Right atrium auricular region (tissue), 2 donors: ENCODE data around the gene UBE4A. TPM values are rescaled to one million over a fixed set of nuclear protein-coding genes. Genes with fewer than 3 reads are reported as not detected.

Experiments used
- DNase-seq: peaks from one replicate; pipeline ENCODE4 v3.0.0-alpha.2; 2019; ENCODE audit warnings: low spot score
- H3K27ac ChIP-seq, 2 donors: fragments of 200-600 bp; sonication (generic); 1 replicate in 1 of 2; 2 replicates in 1 of 2; pipeline ENCODE4 v1.5.1; 2016 to 2019
- H3K27me3 ChIP-seq, 2 donors: fragments of 200-600 bp; sonication (generic); one replicate each; pipeline versions ENCODE4 v1.5.1 to v1.6.0; 2017 to 2019
- H3K36me3 ChIP-seq: fragments of 200-600 bp; sonication (generic); one replicate; pipeline ENCODE4 v1.5.1; 2016
- H3K4me1 ChIP-seq, 2 donors: fragments of 200-600 bp; sonication (generic); one replicate each; pipeline versions ENCODE4 v1.5.1 to v1.6.0; 2017 to 2019
- H3K4me3 ChIP-seq, 2 donors: fragments of 200-600 bp; sonication (generic); 1 replicate in 1 of 2; 2 replicates in 1 of 2; pipeline ENCODE4 v1.5.1; 2017 to 2019; ENCODE audit warnings: mild to moderate bottlenecking in 1 of 2, moderate library complexity in 1 of 2
- H3K9me3 ChIP-seq, 2 donors: fragments of 200-600 bp; sonication (generic); one replicate each; pipeline ENCODE4 v1.5.1; 2019
- CTCF ChIP-seq, 2 donors: fragments of 200-600 bp; sonication (generic); IDR thresholded peaks; one replicate each; pipeline ENCODE4 v1.5.1; 2019; ENCODE audit warnings: antibody characterized with exemption in 2 of 2
- total RNA-seq, 2 donors: library from RNA; depleted of rRNA; stranded (reverse); fragments of >200 nt; gene quantifications; one replicate each; pipeline ENCODE4 v1.1.0, GENCODE V29; 2016

UBE4A gene
- total RNA-seq, 2 donors from 2014 or later, result 46.3 to 53.4 TPM

- H3K27me3 ChIP-seq, result no peaks in the 10 kb centered on the region
- no peak overlapping the region for H3K4me3 ChIP-seq
- H3K4me1 ChIP-seq, result peaks cover 0 to 51% of the 10 kb centered on the region in 2 donors
- no peaks in the 10 kb centered on the region for H3K36me3 ChIP-seq
- no peak for TF ChIP-seq CTCF (IDR thresholded peaks at IDR 0.05)
- no peaks in the 10 kb centered on the region for H3K9me3 ChIP-seq
- no peak for DNase-seq
- no peak overlapping the region for H3K27ac ChIP-seq
Observed at GRCh38 chr11:118442908-118443589, 83.6 kb downstream of the UBE4A start.

- no peak for DNase-seq
- peaks cover 0 to 44% of the 10 kb centered on the region in 2 donors for H3K4me1 ChIP-seq
- H3K9me3 ChIP-seq, result no peaks in the 10 kb centered on the region
- no peak for TF ChIP-seq CTCF (IDR thresholded peaks at IDR 0.05)
- H3K36me3 ChIP-seq, result no peaks in the 10 kb centered on the region
- H3K27ac ChIP-seq, result no peak overlapping the region
- no peak overlapping the region for H3K4me3 ChIP-seq
- no peaks in the 10 kb centered on the region for H3K27me3 ChIP-seq
Observed at GRCh38 chr11:118443590-118444218, 84.3 kb downstream of the UBE4A start.

- no peaks in the 10 kb centered on the region for H3K9me3 ChIP-seq
Observed at GRCh38 chr11:118447423-118447822, 88.0 kb downstream of the UBE4A start.

GRCh38 chr11:118448294-118448693, 88.9 kb downstream of the UBE4A start:
- Histone ChIP-seq H3K9me3 (no peaks in the 10 kb centered on the region), H3K4me3 (no peak overlapping the region), H3K4me1 (peaks cover 0 to 3% of the 10 kb centered on the region in 2 donors), H3K27ac (no peak overlapping the region), H3K36me3 (no peaks in the 10 kb centered on the region), H3K27me3 (no peaks in the 10 kb centered on the region)
- no peak for DNase-seq
- TF ChIP-seq CTCF (IDR thresholded peaks at IDR 0.05), result no peak

More at GRCh38 chr11:118447423-118447822, 88.0 kb downstream of the UBE4A start:
- H3K4me3 ChIP-seq, result no peak overlapping the region
- no peak overlapping the region for H3K27ac ChIP-seq
- DNase-seq, result no peak
- H3K36me3 ChIP-seq, result no peaks in the 10 kb centered on the region
- peaks cover 0 to 10% of the 10 kb centered on the region in 2 donors for H3K4me1 ChIP-seq
- TF ChIP-seq CTCF (IDR thresholded peaks at IDR 0.05), result no peak
- H3K27me3 ChIP-seq, result no peaks in the 10 kb centered on the region

Other genes starting within 250 kb of the UBE4A start
- gene SCN4B, start 206.8 kb upstream of the UBE4A start, total RNA-seq, result 10 to 100 TPM in 1 of 2 donors, 1 to 10 TPM in 1; 2.5 to 11.8 TPM
- gene SCN2B, start 183.0 kb upstream of the UBE4A start, total RNA-seq, result 1 to 10 TPM; 3.4 to 8.2 TPM
- 1 to 10 TPM in 1 of 2 donors, under 1 TPM in 1; 0.48 to 2.2 TPM for gene JAML, start 134.6 kb upstream of the UBE4A start, total RNA-seq
- gene MPZL3, start 107.2 kb upstream of the UBE4A start, total RNA-seq, result 1 to 10 TPM; 1.0 to 2.0 TPM
- 10 to 100 TPM; 13.8 to 16.8 TPM for gene MPZL2, start 95.3 kb upstream of the UBE4A start, total RNA-seq
- gene CD3E, start 54.9 kb upstream of the UBE4A start, total RNA-seq, result 1 to 10 TPM in 1 of 2 donors, not detected in 1; 1.8 TPM
- 1 to 10 TPM in 1 of 2 donors, not detected in 1; 1.5 TPM for gene CD3D, start 16.9 kb upstream of the UBE4A start, total RNA-seq
- under 1 TPM in 1 of 2 donors, not detected in 1; 0.24 TPM for gene CD3G, start 15.3 kb upstream of the UBE4A start, total RNA-seq
- 100 to 1,000 TPM in 1 of 2 donors, 10 to 100 TPM in 1; 82.3 to 122 TPM for gene ATP5MG, start 42.0 kb downstream of the UBE4A start, total RNA-seq
- gene KMT2A, start 76.9 kb downstream of the UBE4A start, total RNA-seq, result 10 to 100 TPM; 28.1 to 41.7 TPM
- gene TTC36, start 167.9 kb downstream of the UBE4A start, total RNA-seq, result under 1 TPM in 1 of 2 donors, not detected in 1; 0.89 TPM
- gene TMEM25, start 171.6 kb downstream of the UBE4A start, total RNA-seq, result 10 to 100 TPM; 15.6 to 16.5 TPM
- 10 to 100 TPM; 19.3 to 26.1 TPM for gene IFT46, start 206.3 kb downstream of the UBE4A start, total RNA-seq
- gene ARCN1, start 212.8 kb downstream of the UBE4A start, total RNA-seq, result 100 to 1,000 TPM; 103 to 111 TPM
- 100 to 1,000 TPM; 102 to 105 TPM for gene PHLDB1, start 248.0 kb downstream of the UBE4A start, total RNA-seq